MV-4-11 (cell line): Measurements from ENCODE around the gene ADRM1.

Source experiments
- DNase-seq: peaks from one replicate; lab custom pipeline; 2025; lab: John Stamatoyannopoulos, UW

The ADRM1 gene

DNA sequence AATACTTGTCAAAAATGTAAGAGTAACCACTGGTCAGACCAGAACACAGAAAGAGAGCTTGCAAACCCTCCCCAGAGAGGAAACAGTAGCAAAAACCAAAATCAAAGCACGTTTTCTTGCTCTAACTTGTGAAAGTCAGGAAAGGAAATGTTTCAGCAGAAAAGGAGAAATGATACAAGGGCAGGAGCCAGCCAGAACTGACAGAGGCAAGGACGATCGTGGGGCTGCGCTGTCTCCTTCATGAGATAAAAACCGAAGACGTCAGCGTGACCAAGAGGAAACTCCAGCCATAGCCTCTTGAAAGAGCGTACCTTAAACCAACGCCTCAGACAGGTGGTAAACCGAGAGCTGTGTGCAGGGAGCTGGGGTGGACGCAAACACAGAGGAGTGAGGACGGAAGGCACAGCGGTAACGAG, 36.9 kb downstream of the ADRM1 start:
- DNase-seq = peak; percentile 82

DNA sequence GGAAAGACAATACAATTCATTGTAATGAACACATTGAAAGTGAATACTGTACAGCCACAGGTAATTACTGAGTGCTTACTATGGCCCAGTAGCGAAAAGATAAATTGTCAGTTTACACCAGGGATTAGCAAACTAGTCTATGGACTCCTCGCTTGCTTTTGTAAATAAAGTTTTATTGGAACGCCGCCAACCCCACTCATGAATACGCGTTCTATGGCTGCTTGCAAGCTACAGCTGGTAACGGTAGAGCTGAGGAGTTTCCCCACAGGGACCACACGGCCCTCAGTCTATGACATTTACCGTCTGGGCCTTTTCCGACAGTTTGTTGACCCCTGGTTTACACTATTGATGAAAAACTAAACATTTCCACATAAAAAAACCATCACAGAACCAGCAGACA, 40.1 kb downstream of the ADRM1 start:
- DNase-seq = no peak

DNA sequence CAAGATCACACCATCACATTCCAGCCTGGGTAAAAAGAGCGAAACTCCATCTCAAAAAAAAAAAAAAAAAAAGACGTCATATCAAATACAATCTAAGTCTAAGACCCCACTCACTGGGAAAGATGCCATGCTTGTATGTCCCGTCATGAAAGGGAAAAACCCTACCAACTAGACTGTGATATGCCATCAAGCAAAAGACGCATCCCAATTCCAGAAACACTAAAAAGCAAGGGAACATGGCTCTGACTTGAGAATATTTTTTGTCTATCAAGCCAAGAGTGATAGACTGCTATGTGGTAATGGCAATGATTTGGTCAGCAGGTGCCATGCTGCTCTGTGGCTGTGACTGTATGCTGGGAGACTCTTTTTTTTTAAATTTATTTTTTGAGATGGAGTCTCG, 41.3 kb downstream of the ADRM1 start:
- DNase-seq = no peak

DNA sequence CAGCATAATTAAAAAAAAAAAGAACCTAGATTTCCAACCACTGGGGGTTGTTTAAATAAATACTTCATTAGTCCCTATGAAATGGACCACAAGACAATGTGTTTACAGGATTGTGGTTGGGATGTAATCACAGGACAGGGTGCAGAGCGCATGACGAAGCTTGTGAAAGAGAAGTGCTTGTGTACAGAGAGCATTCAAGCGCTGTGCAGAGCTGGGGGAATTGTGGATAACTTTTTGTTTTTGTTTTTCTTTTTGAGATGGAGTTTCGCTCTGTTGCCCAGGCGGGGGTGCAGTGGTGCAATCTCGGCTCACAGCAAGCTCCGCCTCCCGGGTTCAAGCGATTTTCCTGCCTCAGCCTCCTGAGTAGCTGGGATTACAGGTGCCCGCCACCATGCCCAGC, 42.0 kb downstream of the ADRM1 start:
- peak; percentile 22 for DNase-seq

DNA sequence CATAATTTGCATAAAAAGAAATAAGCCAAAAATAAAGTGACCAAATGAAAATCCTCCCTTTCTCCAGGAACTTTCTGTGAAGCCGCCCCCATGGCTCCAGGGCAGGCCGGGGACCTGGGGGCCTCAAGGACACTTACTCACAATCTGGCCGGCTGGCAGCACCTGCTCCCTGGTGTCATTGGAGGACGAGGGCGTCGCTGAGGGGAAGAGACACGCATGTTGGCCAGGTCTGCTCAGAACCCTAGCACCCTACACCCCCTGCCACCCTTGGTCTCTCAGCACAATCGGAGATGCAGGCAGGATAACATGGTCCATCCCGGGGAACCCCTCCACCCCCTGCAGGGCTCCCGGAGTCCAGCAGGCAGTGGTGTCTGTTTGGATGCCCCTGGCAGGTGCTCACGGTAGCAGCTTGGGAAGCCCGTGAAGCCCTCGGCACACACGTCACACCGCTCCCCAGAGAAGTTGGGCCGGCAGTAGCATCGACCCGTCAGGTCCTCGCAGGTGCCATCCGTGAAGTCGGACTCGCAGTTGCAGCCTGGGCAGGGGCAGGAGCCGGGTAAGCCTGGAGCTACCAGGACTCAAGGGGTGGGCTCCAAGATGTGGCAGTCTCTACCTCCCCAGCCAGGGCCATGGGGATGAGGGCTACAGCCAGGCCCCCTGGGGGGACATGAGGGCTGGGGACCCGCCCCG, 43.0 kb downstream of the ADRM1 start:
- no peak for DNase-seq

DNA sequence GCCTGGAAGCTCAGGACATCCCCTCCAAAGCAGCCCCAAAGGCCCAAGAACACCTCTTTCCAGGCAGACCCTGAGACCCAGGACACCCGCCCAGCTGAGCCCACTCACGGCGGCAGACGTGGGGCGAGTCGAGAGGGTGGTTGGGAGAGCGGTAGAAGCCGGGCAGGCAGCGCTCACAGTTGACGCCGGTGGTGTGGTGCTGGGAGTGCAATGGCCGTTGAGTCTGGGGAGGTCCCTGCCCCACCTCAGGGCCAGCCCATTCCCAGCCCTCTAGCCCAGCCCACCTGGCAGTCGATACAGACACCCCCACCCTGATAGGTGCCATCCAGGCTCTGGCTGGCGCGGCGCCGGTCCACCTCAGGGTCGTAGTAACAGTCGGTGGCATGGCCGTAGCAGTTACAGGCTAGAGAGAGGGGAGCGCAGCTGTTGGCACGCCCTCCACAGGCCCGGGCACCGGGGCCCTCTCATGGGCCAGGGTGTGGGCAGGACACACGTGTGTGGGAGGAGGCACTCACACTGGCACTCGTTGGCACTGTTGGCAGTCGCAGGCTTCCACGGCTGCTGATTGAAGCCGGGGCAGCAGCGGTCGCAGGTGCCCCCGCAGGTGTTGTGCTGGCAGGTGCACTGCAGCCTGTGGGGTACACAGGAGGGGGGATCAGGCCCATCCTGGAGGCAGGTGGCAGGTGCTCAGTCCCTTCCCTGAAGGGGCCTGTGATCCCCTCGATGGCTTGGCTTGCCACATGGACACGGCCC, 43.8 kb downstream of the ADRM1 start:
- no peak for DNase-seq

DNA sequence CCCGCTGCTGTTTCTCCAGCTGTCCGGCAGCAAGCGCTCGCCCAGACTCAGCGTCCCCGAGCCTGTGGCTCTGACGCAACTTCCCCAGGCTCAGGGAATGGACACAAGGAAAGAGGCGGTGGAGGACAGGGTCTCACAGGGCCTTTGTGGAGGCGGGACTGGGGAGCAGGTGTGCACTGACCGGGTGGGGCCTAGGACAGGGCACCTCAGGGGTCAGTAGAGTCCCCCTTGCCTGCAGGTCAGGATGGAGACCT, 44.3 kb downstream of the ADRM1 start:
- DNase-seq = no peak

DNA sequence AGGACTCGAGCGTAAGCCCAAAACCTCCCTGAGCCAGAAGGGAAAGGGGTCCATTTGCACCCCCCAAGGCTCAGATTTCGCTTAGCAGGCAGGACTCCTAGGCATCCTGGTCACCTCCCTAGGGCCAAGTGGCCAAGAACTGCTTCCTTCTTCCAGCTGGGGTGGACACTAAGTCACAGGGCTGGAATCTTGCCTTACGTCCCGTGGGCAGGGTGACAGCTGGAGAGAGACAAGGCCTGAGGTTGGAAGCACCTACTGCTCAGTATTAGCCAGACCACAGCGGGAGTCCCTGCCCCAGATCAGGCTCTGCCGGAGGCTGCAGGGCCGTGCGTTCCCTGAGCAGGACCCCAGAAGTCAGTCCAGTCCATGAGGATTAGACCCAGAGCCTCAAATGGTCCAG, 44.6 kb downstream of the ADRM1 start:
- no peak for DNase-seq

DNA sequence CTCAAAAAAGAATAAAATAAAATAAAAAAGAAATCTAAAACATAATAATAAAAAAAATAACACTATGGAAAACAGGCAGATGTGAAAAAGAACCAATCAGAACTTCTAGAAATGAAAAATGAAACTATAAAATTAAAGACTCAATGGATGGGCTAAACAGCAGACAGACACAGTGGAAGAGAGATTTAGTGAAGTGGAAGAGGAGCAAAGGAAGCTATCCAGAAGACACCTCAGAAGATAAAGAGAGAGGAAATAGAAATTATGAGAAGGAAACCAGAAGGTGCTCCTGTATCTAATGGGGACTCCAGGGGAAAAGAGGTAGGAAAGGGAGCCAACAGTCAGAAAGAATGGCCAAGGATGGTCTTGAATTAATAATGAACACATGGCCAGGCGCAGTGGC, 45.8 kb downstream of the ADRM1 start:
- no peak for DNase-seq

DNA sequence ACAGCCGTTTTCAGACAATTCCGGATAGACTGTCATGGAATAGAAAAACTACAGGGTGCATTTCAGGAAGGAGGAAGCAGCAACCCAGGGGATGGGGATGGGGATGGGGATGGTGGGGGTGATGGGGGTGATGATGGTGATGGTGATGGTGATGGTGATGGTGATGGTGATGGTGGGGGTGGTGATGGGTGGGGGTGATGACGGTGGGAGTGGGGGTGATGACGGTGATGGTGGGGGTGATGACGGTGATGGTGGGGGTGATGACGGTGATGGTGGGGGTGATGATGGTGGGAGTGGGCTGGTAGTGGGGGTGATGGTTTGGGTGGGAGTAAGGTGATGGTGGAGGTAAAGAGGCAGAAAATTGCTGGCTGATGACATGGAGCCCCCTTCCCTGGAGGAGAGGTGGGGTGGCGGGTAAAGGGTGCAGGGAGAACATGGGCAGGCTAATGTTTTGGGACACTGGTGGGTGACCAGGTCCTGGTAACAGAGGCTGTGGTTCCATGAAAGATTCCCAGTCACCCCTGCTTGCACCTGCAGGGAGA, 46.8 kb downstream of the ADRM1 start:
- no peak for DNase-seq

DNA sequence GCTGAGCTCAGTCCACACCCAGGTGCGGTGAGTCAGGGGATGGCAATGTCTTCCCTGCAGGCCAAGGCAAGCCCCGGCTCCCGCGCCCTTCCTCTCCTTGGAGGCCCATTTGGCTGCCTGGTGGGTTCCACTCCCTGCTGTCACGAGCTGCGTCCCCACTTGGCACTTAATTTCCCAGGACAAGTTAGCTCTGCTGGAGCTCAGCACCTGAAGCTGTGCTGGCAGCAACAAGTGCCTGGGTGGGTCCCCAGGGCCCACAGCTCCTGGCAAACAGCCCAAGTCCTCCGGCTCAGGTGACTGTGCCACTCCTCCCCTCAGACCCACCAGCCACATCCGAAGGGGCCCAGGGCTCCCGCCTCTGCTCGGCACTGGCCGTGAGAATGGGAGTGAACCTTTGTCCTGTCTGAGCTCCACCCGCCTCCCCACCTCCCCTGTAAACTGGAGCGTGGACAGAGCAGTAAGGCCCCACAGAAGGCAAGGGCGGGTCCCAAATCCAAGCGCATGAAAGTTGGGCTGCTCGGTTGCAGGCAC, 47.4 kb downstream of the ADRM1 start:
- DNase-seq = no peak

DNA sequence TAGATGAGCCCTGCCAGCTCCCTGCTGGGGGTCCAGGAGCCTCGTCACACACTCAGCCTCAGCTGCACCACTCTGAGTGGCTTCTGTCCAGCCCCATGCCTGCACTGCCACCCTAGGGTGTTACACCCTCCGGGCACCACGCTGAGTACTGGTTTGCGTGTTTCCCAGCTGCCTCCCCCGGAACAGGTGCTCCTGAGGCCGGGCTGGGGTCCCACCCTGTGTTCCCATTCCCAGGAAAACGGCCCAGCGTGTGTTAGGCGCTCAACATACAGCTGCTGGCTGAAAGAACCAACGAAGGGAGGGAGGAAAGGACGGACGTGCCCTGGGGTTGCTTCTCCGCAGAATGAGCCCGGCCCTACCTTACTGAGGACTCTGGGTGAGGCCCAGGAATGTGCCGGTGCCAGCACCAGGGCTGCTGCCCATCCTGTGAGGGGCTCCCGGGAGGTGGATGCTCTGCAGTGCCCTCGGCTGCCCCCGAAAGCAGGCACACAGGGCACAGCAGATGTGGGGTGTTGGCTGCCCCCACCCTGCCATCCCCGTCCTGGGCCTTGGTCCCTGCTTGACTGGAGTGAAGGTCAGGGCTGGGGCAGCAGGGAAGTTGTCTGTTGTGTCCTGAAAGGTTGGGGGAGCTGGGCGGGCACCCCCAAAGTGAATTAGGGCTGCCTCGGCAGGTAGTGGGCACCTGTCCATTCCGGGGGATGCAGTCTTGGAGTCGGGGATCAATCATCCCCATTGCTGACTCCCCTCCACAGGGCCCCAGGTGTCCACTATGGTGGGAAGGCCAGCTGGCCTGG, 48.0 kb downstream of the ADRM1 start:
- DNase-seq = no peak

DNA sequence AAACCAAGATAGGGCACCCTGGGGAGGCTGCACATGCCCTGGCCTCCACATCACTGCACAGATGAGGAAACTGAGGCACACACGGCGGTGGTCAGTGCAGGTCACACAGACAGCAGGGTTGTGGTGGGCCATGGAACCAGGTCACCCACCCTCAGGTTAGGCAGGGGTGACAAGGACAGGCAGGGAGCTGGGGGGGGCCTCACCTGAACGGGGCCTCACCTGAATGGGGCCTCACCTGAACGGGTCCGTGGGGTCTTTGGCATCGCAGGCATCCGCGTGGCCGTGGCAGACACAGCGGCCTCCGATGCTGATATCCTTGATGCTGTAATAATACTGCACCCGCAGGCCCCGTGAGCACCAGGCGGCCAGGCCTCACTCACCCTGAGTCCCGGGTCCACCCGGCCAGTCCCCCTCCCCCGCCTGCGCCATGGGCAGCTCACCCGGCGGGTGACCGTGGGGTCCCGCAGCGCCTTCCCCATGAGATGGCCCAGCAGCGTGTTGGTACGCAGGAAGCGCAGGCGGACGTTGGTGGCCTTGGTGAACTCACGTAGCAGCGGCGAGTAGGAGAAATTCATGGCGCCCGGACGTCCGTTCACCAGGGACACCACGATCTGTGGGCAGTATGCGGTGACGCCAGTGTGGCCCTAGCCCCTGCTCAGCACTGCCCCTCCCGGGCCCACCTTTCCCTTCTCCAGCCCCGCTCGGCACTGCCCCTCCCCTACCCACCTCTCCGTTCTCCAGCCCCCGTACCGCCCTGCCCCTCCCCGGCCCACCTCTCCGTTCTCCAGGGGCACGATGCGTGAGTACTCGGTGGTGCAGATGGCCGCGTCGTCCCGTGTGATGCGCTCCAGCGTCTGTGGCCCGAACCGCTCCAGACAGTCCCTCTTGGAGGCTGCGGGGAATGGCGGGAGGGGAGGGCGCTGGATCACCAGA, 48.9 kb downstream of the ADRM1 start:
- DNase-seq = no peak

DNA sequence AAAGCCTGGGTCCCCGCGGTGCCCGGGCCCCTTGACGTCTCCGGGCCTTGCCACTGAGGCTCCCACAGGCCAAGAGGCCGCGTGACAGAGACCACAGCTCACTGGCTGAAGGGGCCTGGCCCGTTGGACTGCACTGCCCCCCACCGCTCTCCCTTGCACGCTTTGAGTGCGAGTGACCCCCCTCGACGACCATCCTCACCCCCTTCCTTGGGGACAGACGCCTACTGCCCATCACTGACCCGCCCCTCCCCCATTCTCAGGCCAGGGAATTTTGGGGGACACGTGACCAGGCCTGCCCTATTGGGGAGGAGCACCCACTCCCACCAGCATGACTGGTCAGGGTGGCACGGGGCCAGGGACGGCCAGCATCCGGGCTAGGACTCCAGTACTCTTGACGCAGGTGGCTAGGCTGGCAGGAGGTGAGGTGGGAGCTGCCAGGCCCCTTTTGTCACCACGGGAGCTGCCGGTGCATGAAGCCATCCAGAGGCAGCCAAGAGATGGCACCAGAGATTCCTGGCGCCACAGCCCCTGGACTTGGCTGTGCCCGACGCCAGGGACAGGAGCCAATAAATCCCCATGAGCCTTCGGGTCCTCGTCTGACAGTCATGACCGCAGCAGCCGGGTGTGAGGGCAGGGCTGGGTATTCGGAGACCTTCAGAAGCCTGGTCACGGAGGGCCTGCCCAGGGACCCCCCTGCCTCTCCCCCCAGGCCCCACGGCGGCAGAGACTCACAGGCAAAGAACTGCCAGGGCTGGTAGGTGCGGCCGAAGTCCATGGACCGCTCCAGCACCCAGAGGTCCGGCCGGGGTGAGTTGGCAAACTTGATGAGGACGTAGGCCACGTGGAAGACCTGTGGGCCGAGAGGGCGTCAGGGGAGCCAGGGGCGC, 49.8 kb downstream of the ADRM1 start:
- DNase-seq = no peak

DNA sequence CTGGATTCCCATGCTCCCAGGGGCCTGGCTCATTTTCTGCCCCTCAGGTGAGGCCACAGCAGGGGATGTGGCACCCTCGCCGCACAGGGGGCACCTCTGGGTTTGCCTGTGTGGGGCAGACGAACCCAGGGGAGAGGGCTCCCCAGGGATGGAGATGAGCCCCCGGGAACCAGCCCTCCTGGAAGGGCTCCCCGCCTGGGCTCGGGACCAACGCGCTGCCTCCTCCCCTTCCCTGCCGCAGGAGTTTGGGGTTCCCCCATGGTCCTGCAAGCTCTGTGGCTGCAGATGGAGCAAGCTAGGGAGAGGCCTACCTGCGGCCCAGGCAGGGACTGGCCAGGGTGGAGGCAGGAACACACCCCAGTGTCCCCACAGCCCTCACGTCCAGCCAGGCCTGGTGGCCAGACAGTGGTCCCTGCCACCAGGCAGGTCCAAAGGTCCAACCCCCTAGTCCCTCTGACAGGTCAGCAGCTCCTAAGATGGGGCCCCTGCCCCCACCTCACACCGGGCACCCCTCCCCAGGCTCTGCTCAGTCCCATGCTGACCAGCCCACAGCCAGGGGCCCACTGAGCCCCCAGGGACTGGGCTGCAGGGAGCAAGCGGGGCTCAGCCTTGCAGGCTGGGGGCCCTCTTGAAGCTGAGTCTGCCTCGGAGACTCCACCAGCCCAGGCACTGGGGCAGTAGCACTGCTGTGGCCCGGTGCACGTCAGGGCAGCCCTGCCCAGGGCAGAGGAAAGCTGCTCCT, 50.7 kb downstream of the ADRM1 start:
- no peak for DNase-seq

DNA sequence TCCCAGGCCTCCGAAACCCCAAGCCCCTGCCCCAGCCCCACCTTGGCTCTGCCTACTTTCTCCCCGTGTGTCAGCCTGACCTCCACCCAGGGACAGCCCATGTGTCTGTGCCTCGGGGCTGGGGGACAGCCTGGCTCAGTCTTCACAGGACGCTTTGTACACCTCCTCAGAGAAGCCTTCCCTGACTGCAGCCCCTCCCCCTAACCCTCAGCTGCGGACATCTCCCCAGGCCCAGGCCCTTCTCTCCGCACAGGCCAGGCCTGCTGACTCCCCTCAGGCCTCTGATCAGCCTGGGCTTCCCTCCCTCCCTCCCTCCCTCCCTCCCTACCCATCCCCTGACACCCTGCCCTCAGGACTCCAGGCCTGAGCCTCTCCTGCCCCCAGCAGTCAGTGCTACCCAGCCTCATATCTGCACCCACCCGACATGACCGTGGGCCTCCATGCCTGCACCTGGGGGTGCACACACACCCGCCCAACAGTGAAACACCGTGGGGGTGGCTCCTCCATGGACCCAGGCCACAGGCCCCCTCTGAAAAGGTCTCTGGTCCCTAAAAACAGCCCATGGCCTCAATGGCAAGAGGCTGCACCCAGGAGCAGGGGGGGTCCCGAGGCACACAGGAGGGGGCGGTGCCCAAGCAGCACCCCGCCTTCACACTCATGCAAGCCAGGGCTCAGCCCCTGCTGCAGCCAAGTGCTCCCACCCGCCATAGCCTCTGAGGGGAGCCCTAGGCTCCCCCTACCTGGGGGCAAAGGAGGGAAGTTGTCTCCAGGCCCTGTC, 51.4 kb downstream of the ADRM1 start:
- no peak for DNase-seq

DNA sequence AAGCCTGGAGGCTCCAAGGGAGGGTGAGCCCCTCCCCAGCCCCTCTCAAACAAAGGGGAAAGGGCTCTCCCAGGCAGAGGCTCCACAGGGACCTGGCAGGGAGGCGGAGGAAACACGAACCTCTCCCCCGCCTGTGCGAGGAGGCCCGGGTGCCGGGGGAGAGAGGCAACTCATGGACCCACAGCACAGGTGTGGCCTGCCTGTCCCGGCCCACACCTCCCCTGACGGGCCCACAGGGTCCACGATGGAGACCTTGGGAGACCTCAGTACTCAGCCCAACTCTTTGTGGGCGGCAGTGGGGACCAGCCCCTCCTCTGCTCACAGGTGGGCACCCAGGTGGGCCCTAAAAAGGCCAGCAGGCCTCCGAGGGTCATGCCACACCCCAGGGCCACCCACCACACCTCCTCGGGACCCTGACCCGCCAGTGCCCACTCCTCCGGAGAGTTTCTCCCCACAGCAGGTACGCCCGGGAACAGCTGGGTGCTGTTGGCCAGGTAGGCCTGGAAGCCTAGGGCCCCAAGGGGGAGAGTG, 52.1 kb downstream of the ADRM1 start:
- DNase-seq = no peak

DNA sequence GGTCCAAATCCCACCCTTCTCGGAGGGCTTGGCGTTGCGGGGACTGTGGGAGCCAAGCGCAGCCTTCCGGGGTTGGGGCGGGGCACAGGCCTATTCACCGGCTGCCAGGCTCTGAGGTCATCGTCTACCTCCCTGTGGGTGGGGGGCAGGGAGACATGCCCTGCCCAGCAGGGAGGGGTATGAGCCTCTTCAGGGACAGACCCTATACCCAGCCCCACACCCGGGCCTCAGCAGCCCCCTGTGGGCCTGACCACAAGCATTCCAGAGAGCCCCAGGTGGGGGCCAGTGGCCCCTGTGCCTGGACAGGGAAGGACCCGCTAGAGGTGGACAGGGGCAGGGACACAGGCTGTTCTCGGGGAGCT, 52.7 kb downstream of the ADRM1 start:
- no peak for DNase-seq
